Esophagus squamous epithelium (tissue), 5 donors: ENCODE results near the gene CNGB1. TPM values are rescaled to one million over a fixed set of nuclear protein-coding genes. Genes with fewer than 3 reads are reported as not detected.

ENCODE experiments used
- DNase-seq: peaks from one replicate; lab custom pipeline; 2025; lab: John Stamatoyannopoulos, UW
- H3K27ac ChIP-seq, 4 donors: fragments of 200-600 bp; sonication (generic); one replicate each; pipeline ENCODE4 v1.5.1; 2016 to 2019; ENCODE audit warnings: mild to moderate bottlenecking in 1 of 4
- H3K27me3 ChIP-seq, 4 donors: fragments of 200-600 bp; sonication (generic); 1 replicate in 3 of 4; 2 replicates in 1 of 4; pipeline versions ENCODE4 v1.5.1 to v1.6.0; 2017 to 2021; ENCODE audit warnings: antibody characterized with exemption in 1 of 4
- H3K36me3 ChIP-seq, 3 donors: fragments of 200-600 bp; sonication (generic); one replicate each; pipeline ENCODE4 v1.5.1; 2016 to 2019
- H3K4me1 ChIP-seq, 3 donors: fragments of 200-600 bp; sonication (generic); one replicate each; pipeline ENCODE4 v1.5.1; 2017 to 2019
- H3K4me3 ChIP-seq, 4 donors: fragments of 200-600 bp; sonication (generic); 1 replicate in 3 of 4; 2 replicates in 1 of 4; pipeline ENCODE4 v1.5.1; 2016 to 2019; ENCODE audit warnings: mild to moderate bottlenecking in 2 of 4, moderate library complexity in 1 of 4
- H3K9me3 ChIP-seq, 3 donors: fragments of 200-600 bp; sonication (generic); one replicate each; pipeline ENCODE4 v1.5.1; 2016 to 2019
- CTCF ChIP-seq, 6 experiments: fragments of 450-650 bp in 4 of 6; fragments of 200-600 bp in 2 of 6; sonication (generic) in 2 of 6; IDR thresholded peaks; one replicate each; pipeline ENCODE4 v1.5.1; 2016 to 2019; ENCODE audit warnings: antibody characterized with exemption in 6 of 6, mild to moderate bottlenecking in 4 of 6, moderate library complexity in 4 of 6
- POLR2A ChIP-seq, 4 donors: fragments of 450-650 bp; IDR thresholded peaks; one replicate each; pipeline ENCODE4 v1.6.1; 2017; ENCODE audit warnings: antibody characterized with exemption in 4 of 4, mild to moderate bottlenecking in 4 of 4, moderate library complexity in 3 of 4
- WGBS, 2 donors: methylation state at CpG; one replicate each; pipeline ENCODE4 v1.1.5; 2018; 5-methylcytosine and 5-hydroxymethylcytosine counted together
- intact Hi-C: fragments of 100-400 bp; cut with DNase I; formaldehyde crosslinking; loops from one replicate; pipeline ENCODE4 v1.15.0; 2022
- total RNA-seq, 4 donors: library from RNA; depleted of rRNA; stranded (reverse); fragments of >200 nt; gene quantifications; one replicate each; pipeline ENCODE4 v1.1.0, GENCODE V29; 2016
- donor health status: DM: yes; HTN: yes; CAD: no.

Gene CNGB1
- total RNA-seq, 4 donors from 2014 or later: 0.04 TPM; not detected in 3

GRCh38 chr16:58002936-58003335 lies 32.0 kb upstream of the CNGB1 start:
- no peak overlapping the region for H3K4me3 ChIP-seq
- H3K36me3 ChIP-seq: peaks cover 0 to 32% (median under 1%) of the 10 kb centered on the region in 3 donors
- H3K9me3 ChIP-seq: no peaks in the 10 kb centered on the region
- no peaks in the 10 kb centered on the region for H3K27me3 ChIP-seq
- H3K27ac ChIP-seq: no peak overlapping the region
- intact Hi-C loops: loop anchor here (5.0 kb wide), 2 partner anchors 101 to 246 kb away; no protein-coding TSS in a partner anchor
- peaks cover 13 to 44% (median 31%) of the 10 kb centered on the region in 3 donors for H3K4me1 ChIP-seq
- DNase-seq: no peak
- TF ChIP-seq POLR2A (IDR thresholded peaks at IDR 0.05) (no peak), CTCF (IDR thresholded peaks at IDR 0.05) (no peak)
- 88 to 93% methylated on average over 3 to 4 of the region's 5 CpGs for WGBS, 2 donors

GRCh38 chr16:58002416-58002800 lies 31.5 kb upstream of the CNGB1 start:
- peaks cover under 1 to 34% (median 6%) of the 10 kb centered on the region in 3 donors for H3K36me3 ChIP-seq
- no peak overlapping the region for H3K4me3 ChIP-seq
- intact Hi-C loops: loop anchor here (5.0 kb wide), 2 partner anchors 100 to 245 kb away; no protein-coding TSS in a partner anchor
- H3K27me3 ChIP-seq: no peaks in the 10 kb centered on the region
- H3K4me1 ChIP-seq: peaks cover 13 to 48% (median 33%) of the 10 kb centered on the region in 3 donors
- no peak for TF ChIP-seq CTCF (IDR thresholded peaks at IDR 0.05)
- no peak for TF ChIP-seq POLR2A (IDR thresholded peaks at IDR 0.05)
- no peaks in the 10 kb centered on the region for H3K9me3 ChIP-seq
- 78% methylated on average over 7 to 9 of the region's 9 CpGs for WGBS, 2 donors
- DNase-seq: no peak
- no peak overlapping the region for H3K27ac ChIP-seq

- Histone ChIP-seq H3K27me3 (no peaks in the 10 kb centered on the region), H3K4me3 (peak overlapping the region; percentile 65 to 91 (median 78)), H3K36me3 (peaks cover 6 to 37% (median 11%) of the 10 kb centered on the region in 3 donors), H3K27ac (peak overlapping the region; percentile 90 to 96 (median 93)), H3K9me3 (no peaks in the 10 kb centered on the region), H3K4me1 (peaks cover 13 to 48% (median 33%) of the 10 kb centered on the region in 3 donors)
- no peak for TF ChIP-seq POLR2A (IDR thresholded peaks at IDR 0.05)
- TF ChIP-seq CTCF (IDR thresholded peaks at IDR 0.05): no peak
- no peak for DNase-seq
- intact Hi-C loops: loop anchor here (5.0 kb wide), 2 partner anchors 100 to 245 kb away; no protein-coding TSS in a partner anchor
- WGBS, 2 donors: 25 to 32% methylated on average over 8 to 10 of the region's 10 CpGs
Observed at GRCh38 chr16:58001781-58002415, 31.0 kb upstream of the CNGB1 start.

- WGBS, 2 donors: 0 to 1% methylated on average over 6 to 23 of the region's 81 CpGs
- intact Hi-C loops: loop anchor here (5.0 kb wide), 2 partner anchors 99 to 244 kb away; no protein-coding TSS in a partner anchor
- no peak for DNase-seq
- Histone ChIP-seq H3K4me3 (peak within 1 kb of the TSS; percentile 65 to 91 (median 78)), H3K27ac (peak within 1 kb of the TSS; percentile 90 to 96 (median 93)), H3K4me1 (peaks cover 13 to 48% (median 33%) of the 10 kb centered on the region in 3 donors), H3K9me3 (no peaks in the 10 kb centered on the region), H3K27me3 (no peaks in the 10 kb centered on the region), H3K36me3 (peaks cover 13 to 38% (median 20%) of the 10 kb centered on the region in 3 donors)
- peak; percentile 57 to 84 (median 72) for TF ChIP-seq CTCF (IDR thresholded peaks at IDR 0.05)
- peak in 1 of 4 donors; percentile 72 for TF ChIP-seq POLR2A (IDR thresholded peaks at IDR 0.05)
Observed at GRCh38 chr16:58000706-58001676, 30.1 kb upstream of the CNGB1 start, which contains the start of gene USB1. Gene USB1, plus strand, starts transcription at chr16:58001407. Its CDS starts 77 bp downstream, at chr16:58001484.
